Hepatocyte (in vitro differentiated cells): ENCODE measurements around the gene ACACB. TPM values are rescaled to one million over a fixed set of nuclear protein-coding genes. Genes with fewer than 3 reads are reported as not detected.

Experiments used
- DNase-seq: peaks from one replicate; pipeline ENCODE4 v3.0.0-alpha.2; 2016; ENCODE audit warnings: low spot score
- H2AFZ ChIP-seq: fragments of 200-600 bp; sonication (generic); 2 replicates; pipeline ENCODE4 v1.6.0; 2016; ENCODE audit warnings: antibody characterized with exemption, mild to moderate bottlenecking
- H3K27ac ChIP-seq: fragments of 200-600 bp; sonication (generic); 2 replicates; pipeline ENCODE4 v1.5.1; 2016; ENCODE audit warnings: mild to moderate bottlenecking
- H3K27me3 ChIP-seq: fragments of 200-600 bp; sonication (generic); 2 replicates; pipeline ENCODE4 v1.6.1; 2016
- H3K36me3 ChIP-seq: fragments of 200-600 bp; sonication (generic); replicated peaks from 2 replicates; pipeline ENCODE4 v1.5.1; 2016; ENCODE audit warnings: low read depth; ENCODE audit not compliant: insufficient read depth
- H3K4me1 ChIP-seq: fragments of 200-600 bp; sonication (generic); 2 replicates; pipeline ENCODE4 v1.5.1; 2016; ENCODE audit warnings: mild to moderate bottlenecking, moderate library complexity; ENCODE audit not compliant: insufficient read depth
- H3K4me2 ChIP-seq: fragments of 200-600 bp; sonication (generic); 2 replicates; pipeline ENCODE4 v1.6.0; 2016
- H3K4me3 ChIP-seq: fragments of 200-600 bp; sonication (generic); 2 replicates; pipeline ENCODE4 v1.5.1; 2016; ENCODE audit warnings: mild to moderate bottlenecking
- H3K79me2 ChIP-seq: fragments of 200-600 bp; sonication (generic); 2 replicates; pipeline ENCODE4 v1.6.0; 2017; ENCODE audit warnings: mild to moderate bottlenecking
- H3K9me2 ChIP-seq: fragments of 200-600 bp; sonication (generic); replicated peaks from 2 replicates; pipeline ENCODE4 v1.6.0; 2017; ENCODE audit warnings: mild to moderate bottlenecking; ENCODE audit not compliant: insufficient read depth
- H3K9me3 ChIP-seq: fragments of 200-600 bp; sonication (generic); 2 replicates; pipeline ENCODE4 v1.5.1; 2016; ENCODE audit warnings: low read depth, mild to moderate bottlenecking
- H4K20me1 ChIP-seq: fragments of 200-600 bp; sonication (generic); 2 replicates; pipeline ENCODE4 v1.6.0; 2016; ENCODE audit warnings: mild to moderate bottlenecking; ENCODE audit not compliant: insufficient read depth, poor library complexity, severe bottlenecking
- CTCF ChIP-seq: fragments of 200-600 bp; sonication (generic); IDR thresholded peaks from 2 replicates; pipeline ENCODE4 v1.5.1; 2016; ENCODE audit warnings: antibody characterized with exemption, mild to moderate bottlenecking; ENCODE audit not compliant: poor library complexity
- EZH2 ChIP-seq: fragments of 200-600 bp; sonication (generic); IDR thresholded peaks from 2 replicates; pipeline ENCODE4 v1.6.1; 2016; ENCODE audit warnings: antibody characterized with exemption, mild to moderate bottlenecking, borderline replicate concordance
- EZH2phosphoT487 ChIP-seq: fragments of 200-600 bp; sonication (generic); IDR thresholded peaks from one replicate; pipeline ENCODE4 v1.6.1; 2018; ENCODE audit warnings: antibody characterized with exemption, mild to moderate bottlenecking, low read depth, moderate library complexity; ENCODE audit not compliant: unreplicated experiment, severe bottlenecking
- WGBS: methylation state at CpG from one replicate; pipeline ENCODE4 v1.1.6; 2016; ENCODE audit warnings: low lambda C conversion rate; ENCODE audit errors: missing lambda C conversion rate; 5-methylcytosine and 5-hydroxymethylcytosine counted together
- polyA plus RNA-seq: library from polyadenylated mRNA; unstranded; fragments of >200 nt; fragmentation: Nextera tagmentation; extraction: Ambion mirVana; gene quantifications from 2 replicates; pipeline ENCODE4 v1.2.1, GENCODE V29; 2016
- total RNA-seq: library from RNA; depleted of rRNA; stranded (reverse); fragments of >200 nt; gene quantifications from 2 replicates; pipeline ENCODE4 v1.2.3, GENCODE V29; 2014

The ACACB gene
- total RNA-seq (9.3 and 13.3 TPM in 2 replicates), polyA plus RNA-seq (3.8 and 3.9 TPM in 2 replicates)

GRCh38 chr12:109115758-109116610 lies at the start of gene ACACB:
ACACB (plus strand) TSS chr12:109116587; CDS start chr12:109139406, 22,819 bp downstream.
- no peak for TF ChIP-seq EZH2
- TF ChIP-seq CTCF, result no peak
- no peak within 1 kb of the TSS for H3K4me3 ChIP-seq
- DNase-seq, result peak; percentile 60
- H3K27me3 ChIP-seq, result no peaks in the 10 kb centered on the region
- H2AFZ ChIP-seq, result no peak within 1 kb of the TSS
- peak within 1 kb of the TSS; percentile 59 for H3K4me2 ChIP-seq
- peaks cover 11% of the 10 kb centered on the region for H3K79me2 ChIP-seq
- H3K9me2 ChIP-seq, result no peaks in the 10 kb centered on the region
- H3K36me3 ChIP-seq, result no peaks in the 10 kb centered on the region
- peaks cover 21% of the 10 kb centered on the region for H3K4me1 ChIP-seq
- H3K27ac ChIP-seq, result peak within 1 kb of the TSS; percentile 94
- H3K9me3 ChIP-seq, result no peaks in the 10 kb centered on the region
- H4K20me1 ChIP-seq, result no peaks in the 10 kb centered on the region
- WGBS, result 51% methylated on average over 14 of the region's 14 CpGs

GRCh38 chr12:109069307-109070271 lies 46.8 kb upstream of the ACACB start:
- TF ChIP-seq EZH2, result no peak
- TF ChIP-seq CTCF, result no peak
- TF ChIP-seq EZH2phosphoT487, result no peak
- H3K79me2 ChIP-seq, result no peaks in the 10 kb centered on the region
- H3K4me2 ChIP-seq, result peak overlapping the region; percentile 67
- 42% methylated on average over 17 of the region's 17 CpGs for WGBS
- H4K20me1 ChIP-seq, result no peaks in the 10 kb centered on the region
- DNase-seq, result peak; percentile 70
- H3K9me3 ChIP-seq, result no peaks in the 10 kb centered on the region
- peaks cover 18% of the 10 kb centered on the region for H3K4me1 ChIP-seq
- H2AFZ ChIP-seq, result no peak overlapping the region
- peak overlapping the region; percentile 94 for H3K27ac ChIP-seq
- no peaks in the 10 kb centered on the region for H3K27me3 ChIP-seq
- H3K9me2 ChIP-seq, result no peaks in the 10 kb centered on the region
- H3K36me3 ChIP-seq, result no peaks in the 10 kb centered on the region
- no peak overlapping the region for H3K4me3 ChIP-seq

- Histone ChIP-seq H3K79me2 (no peaks in the 10 kb centered on the region), H3K4me1 (peaks cover 7% of the 10 kb centered on the region), H4K20me1 (no peaks in the 10 kb centered on the region), H3K36me3 (no peaks in the 10 kb centered on the region), H3K27ac (no peak overlapping the region), H3K27me3 (no peaks in the 10 kb centered on the region), H3K9me2 (no peaks in the 10 kb centered on the region), H3K9me3 (no peaks in the 10 kb centered on the region), H3K4me3 (no peak overlapping the region), H3K4me2 (no peak overlapping the region), H2AFZ (no peak overlapping the region)
- DNase-seq, result no peak
- no peak for TF ChIP-seq CTCF
- TF ChIP-seq EZH2phosphoT487, result no peak
These were observed 41.5 kb upstream of the ACACB start for GRCh38 chr12:109074866-109075265.
